ENCODE data around the gene ABLIM2.

DNA sequence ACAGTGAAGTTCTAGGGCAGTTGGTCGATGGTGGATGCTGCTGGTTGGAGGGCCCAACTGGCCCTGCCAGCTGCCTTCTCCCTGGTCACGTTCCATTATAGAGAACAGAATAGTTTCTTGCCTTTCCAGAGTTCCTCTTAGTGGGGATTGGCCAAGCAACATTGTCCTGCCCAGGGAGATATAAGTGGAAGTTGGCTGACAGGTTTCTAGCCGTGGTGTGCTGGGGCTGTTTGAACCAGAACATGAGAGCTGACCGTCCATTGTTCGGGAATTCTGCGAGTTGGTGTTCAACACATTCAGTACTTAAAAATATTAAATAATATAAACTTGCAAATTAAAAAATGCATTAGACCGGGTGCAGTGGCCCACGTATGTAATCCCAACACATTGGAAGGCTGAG, 215.4 kb downstream of the ABLIM2 start:
- TF ChIP-seq, protein P1, sequence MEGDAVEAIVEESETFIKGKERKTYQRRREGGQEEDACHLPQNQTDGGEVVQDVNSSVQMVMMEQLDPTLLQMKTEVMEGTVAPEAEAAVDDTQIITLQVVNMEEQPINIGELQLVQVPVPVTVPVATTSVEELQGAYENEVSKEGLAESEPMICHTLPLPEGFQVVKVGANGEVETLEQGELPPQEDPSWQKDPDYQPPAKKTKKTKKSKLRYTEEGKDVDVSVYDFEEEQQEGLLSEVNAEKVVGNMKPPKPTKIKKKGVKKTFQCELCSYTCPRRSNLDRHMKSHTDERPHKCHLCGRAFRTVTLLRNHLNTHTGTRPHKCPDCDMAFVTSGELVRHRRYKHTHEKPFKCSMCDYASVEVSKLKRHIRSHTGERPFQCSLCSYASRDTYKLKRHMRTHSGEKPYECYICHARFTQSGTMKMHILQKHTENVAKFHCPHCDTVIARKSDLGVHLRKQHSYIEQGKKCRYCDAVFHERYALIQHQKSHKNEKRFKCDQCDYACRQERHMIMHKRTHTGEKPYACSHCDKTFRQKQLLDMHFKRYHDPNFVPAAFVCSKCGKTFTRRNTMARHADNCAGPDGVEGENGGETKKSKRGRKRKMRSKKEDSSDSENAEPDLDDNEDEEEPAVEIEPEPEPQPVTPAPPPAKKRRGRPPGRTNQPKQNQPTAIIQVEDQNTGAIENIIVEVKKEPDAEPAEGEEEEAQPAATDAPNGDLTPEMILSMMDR (conservative IDR thresholded peaks at IDR 0.05): no peak
- no peak for TF ChIP-seq ZFX (IDR thresholded peaks at IDR 0.05)

Data from C4-2B (cell line).